Measurements from ENCODE around the gene INF2. TPM values are rescaled to one million over a fixed set of nuclear protein-coding genes. Genes with fewer than 3 reads are reported as not detected.

The INF2 gene
- total RNA-seq, 1 donor from 2014 or later: 63.1 TPM

GRCh38 chr14:104766863-104767633 lies 77.6 kb downstream of the INF2 start:
- ATAC-seq (peak; percentile 3), DNase-seq (ENCODE audit: low spot score) (no peak)

GRCh38 chr14:104767634-104767918 lies 78.2 kb downstream of the INF2 start:
- DNase-seq (ENCODE audit: low spot score) (no peak), ATAC-seq (no peak)

- ATAC-seq (peak; percentile 92), DNase-seq (ENCODE audit: low spot score) (peak; percentile 91)
These were observed 79.3 kb downstream of the INF2 start for GRCh38 chr14:104768437-104769323.

- ATAC-seq (no peak), DNase-seq (ENCODE audit: low spot score) (no peak)
These were observed 80.1 kb downstream of the INF2 start for GRCh38 chr14:104769324-104770071.

GRCh38 chr14:104770072-104770579 lies 80.7 kb downstream of the INF2 start:
- no peak for DNase-seq (ENCODE audit: low spot score)
- ATAC-seq: no peak

- DNase-seq (ENCODE audit: low spot score): no peak
- ATAC-seq: no peak
These were observed 81.4 kb downstream of the INF2 start for GRCh38 chr14:104770851-104771272.

GRCh38 chr14:104771374-104771773 lies 82.0 kb downstream of the INF2 start:
- DNase-seq (ENCODE audit: low spot score) (no peak), ATAC-seq (no peak)

Other genes starting within 250 kb of the INF2 start
- gene C14orf180, start 109.9 kb upstream of the INF2 start, total RNA-seq: 2.4 TPM
- 0.30 TPM for gene TMEM179, start 84.8 kb upstream of the INF2 start, total RNA-seq
- 51.9 TPM for gene ADSS1, start 34.6 kb downstream of the INF2 start, total RNA-seq
- gene SIVA1, start 63.5 kb downstream of the INF2 start, total RNA-seq: 50.3 TPM
- gene AKT1, start 106.1 kb downstream of the INF2 start, total RNA-seq: 90.1 TPM
- 4.9 TPM for gene ZBTB42, start 111.5 kb downstream of the INF2 start, total RNA-seq
- gene CEP170B, start 175.7 kb downstream of the INF2 start, total RNA-seq: 22.9 TPM
- gene PLD4, start 235.3 kb downstream of the INF2 start, total RNA-seq: not detected

Measured in left lobe of liver (tissue), 2 donors.